Measurements from ENCODE around the gene PKHD1. TPM values are rescaled to one million over a fixed set of nuclear protein-coding genes. Genes with fewer than 3 reads are reported as not detected.

Gene PKHD1
- total RNA-seq, 1 experiment from 2014 or later = 0.09 TPM

DNA sequence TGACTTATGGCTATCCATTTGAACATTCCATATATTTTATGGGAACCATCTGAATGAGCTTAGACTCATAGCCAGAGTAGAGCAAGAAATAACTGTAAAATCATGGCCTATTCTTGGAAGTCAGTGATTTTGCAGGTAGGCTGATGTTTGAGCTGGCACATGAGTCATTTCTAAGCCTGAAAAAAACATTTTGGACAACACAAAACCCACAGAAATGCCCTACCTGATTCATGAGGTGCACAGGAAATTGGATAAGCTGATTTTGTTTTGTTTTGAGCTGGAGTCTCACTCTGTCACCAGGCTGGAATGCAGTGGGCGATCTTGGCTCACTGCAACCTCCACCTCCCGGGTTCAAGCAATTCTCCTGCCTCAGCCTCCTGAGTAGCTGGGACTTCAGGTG is 443.0 kb downstream of the PKHD1 start:
- no peak overlapping the region for H4K5ac ChIP-seq (ENCODE audit: insufficient read length, low read depth, low read length)
- no peak overlapping the region for H3K18ac ChIP-seq (ENCODE audit: insufficient read length, low read depth, low read length)
- TF ChIP-seq, protein P1, sequence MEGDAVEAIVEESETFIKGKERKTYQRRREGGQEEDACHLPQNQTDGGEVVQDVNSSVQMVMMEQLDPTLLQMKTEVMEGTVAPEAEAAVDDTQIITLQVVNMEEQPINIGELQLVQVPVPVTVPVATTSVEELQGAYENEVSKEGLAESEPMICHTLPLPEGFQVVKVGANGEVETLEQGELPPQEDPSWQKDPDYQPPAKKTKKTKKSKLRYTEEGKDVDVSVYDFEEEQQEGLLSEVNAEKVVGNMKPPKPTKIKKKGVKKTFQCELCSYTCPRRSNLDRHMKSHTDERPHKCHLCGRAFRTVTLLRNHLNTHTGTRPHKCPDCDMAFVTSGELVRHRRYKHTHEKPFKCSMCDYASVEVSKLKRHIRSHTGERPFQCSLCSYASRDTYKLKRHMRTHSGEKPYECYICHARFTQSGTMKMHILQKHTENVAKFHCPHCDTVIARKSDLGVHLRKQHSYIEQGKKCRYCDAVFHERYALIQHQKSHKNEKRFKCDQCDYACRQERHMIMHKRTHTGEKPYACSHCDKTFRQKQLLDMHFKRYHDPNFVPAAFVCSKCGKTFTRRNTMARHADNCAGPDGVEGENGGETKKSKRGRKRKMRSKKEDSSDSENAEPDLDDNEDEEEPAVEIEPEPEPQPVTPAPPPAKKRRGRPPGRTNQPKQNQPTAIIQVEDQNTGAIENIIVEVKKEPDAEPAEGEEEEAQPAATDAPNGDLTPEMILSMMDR (conservative IDR thresholded peaks at IDR 0.05) = no peak
- H3T11ph ChIP-seq (ENCODE audit: low read length) = no peak overlapping the region
- H3K4ac ChIP-seq (ENCODE audit: low read depth, low read length) = no peak overlapping the region
- Mint-ChIP-seq H3K9me3 (peaks cover 0 to 4% of the 10 kb centered on the region in 2 experiments; a peak in 1 of 5 replicates), H3K27ac (no peak overlapping the region), H3K4me1 (no peaks in the 10 kb centered on the region), H3K27me3 (ENCODE audit: low read depth) (0 out of 2 replicates have a peak, but pooled peaks cover 2% of the 10 kb centered on the region), H3K4me3 (no peak overlapping the region), H3K36me3 (ENCODE audit: insufficient read depth in 1 of 3, low read depth in 3 of 3) (no peaks in the 10 kb centered on the region)
- no peak overlapping the region for H3K56ac ChIP-seq (ENCODE audit: insufficient read length, low read depth, low read length)
- no peak overlapping the region for H3K23ac ChIP-seq (ENCODE audit: insufficient read length, low read depth, low read length)
- H3K9ac ChIP-seq (ENCODE audit: extremely low read depth, insufficient read length, low read length) = no peak overlapping the region
- no peaks in the 10 kb centered on the region for H3K4me1 ChIP-seq (ENCODE audit: insufficient read depth, low read length)
- no peaks in the 10 kb centered on the region for H3K23me2 ChIP-seq (ENCODE audit: insufficient read length, low read depth, low read length, poor library complexity, severe bottlenecking)
- H4K8ac ChIP-seq (replicated peaks; ENCODE audit: insufficient read length, low read depth, low read length) = no peak overlapping the region
- no peak overlapping the region for H3K27ac ChIP-seq (ENCODE audit: insufficient read length, low read depth, low read length)
- H3K79me2 ChIP-seq (ENCODE audit: insufficient read depth, low read length) = no peaks in the 10 kb centered on the region
- no peak overlapping the region for H4K91ac ChIP-seq (ENCODE audit: insufficient read length, low read depth, low read length)
- H3K4me2 ChIP-seq (ENCODE audit: insufficient read depth, insufficient read length, low read length) = no peak overlapping the region
- no peaks in the 10 kb centered on the region for H3K27me3 ChIP-seq (ENCODE audit: insufficient read depth, low read length)
- no CpG with 5 or more reads among the region's 2 CpGs for WGBS (ENCODE audit: extremely low coverage, insufficient read length, low lambda C conversion rate)
- no peak overlapping the region for H2BK5ac ChIP-seq (ENCODE audit: insufficient read length, low read length)
- no peaks in the 10 kb centered on the region for H3K9me3 ChIP-seq (ENCODE audit: control insufficient read depth, low read depth, low read length)
- no peak overlapping the region for H2BK12ac ChIP-seq (ENCODE audit: insufficient read length, low read depth, low read length)
- no peak for DNase-seq
- H2BK20ac ChIP-seq (ENCODE audit: low read depth, low read length, poor library complexity, severe bottlenecking) = no peak overlapping the region
- H2AK5ac ChIP-seq (ENCODE audit: insufficient read length, low read length) = no peak overlapping the region
- no peak overlapping the region for H3K14ac ChIP-seq (ENCODE audit: insufficient read depth, low read length)
- no peaks in the 10 kb centered on the region for H3K79me1 ChIP-seq (ENCODE audit: insufficient read depth, low read depth, low read length, poor library complexity, severe bottlenecking)
- H4K20me1 ChIP-seq (ENCODE audit: control insufficient read depth, insufficient read depth, insufficient read length) = no peaks in the 10 kb centered on the region
- no peak overlapping the region for H2BK120ac ChIP-seq (ENCODE audit: low read depth, low read length, poor library complexity, severe bottlenecking)
- H2BK15ac ChIP-seq (ENCODE audit: low read depth, low read length) = no peak overlapping the region
- H2AFZ ChIP-seq (ENCODE audit: low read length) = no peak overlapping the region
